Measurements from ENCODE around the gene CYP1B1.

Gene CYP1B1

DNA sequence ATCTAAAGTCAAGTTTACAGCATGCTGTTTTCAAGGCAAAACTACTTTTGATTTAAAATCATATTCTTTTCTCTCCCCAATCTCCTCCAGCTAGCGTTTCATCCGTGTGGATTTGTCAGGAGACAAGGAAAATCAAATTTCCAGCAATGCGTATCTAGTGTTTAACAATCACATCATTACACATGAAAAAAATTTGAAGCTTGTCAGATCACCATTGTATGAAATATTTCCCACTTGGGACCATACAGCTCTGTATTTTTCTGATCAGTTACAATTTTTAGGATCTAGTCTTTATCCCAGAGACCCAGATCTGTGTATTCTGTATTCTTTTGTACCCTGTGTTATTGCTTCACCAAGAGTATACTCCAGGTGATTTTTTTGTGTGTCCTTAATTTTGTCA is 28.6 kb upstream of the CYP1B1 start:
- POLR2A ChIA-PET, result interaction anchor here (1.5 kb wide), 1 partner anchor 28 kb away, joined by 3 read pairs; no protein-coding TSS in a partner anchor
- CTCF ChIA-PET, result interaction anchor here (3.1 to 3.5 kb wide), 2 partner anchors 10 to 28 kb away, joined by 11 to 20 read pairs; partner anchors contain the start of gene CYP1B1
- TF ChIP-seq, protein P1, sequence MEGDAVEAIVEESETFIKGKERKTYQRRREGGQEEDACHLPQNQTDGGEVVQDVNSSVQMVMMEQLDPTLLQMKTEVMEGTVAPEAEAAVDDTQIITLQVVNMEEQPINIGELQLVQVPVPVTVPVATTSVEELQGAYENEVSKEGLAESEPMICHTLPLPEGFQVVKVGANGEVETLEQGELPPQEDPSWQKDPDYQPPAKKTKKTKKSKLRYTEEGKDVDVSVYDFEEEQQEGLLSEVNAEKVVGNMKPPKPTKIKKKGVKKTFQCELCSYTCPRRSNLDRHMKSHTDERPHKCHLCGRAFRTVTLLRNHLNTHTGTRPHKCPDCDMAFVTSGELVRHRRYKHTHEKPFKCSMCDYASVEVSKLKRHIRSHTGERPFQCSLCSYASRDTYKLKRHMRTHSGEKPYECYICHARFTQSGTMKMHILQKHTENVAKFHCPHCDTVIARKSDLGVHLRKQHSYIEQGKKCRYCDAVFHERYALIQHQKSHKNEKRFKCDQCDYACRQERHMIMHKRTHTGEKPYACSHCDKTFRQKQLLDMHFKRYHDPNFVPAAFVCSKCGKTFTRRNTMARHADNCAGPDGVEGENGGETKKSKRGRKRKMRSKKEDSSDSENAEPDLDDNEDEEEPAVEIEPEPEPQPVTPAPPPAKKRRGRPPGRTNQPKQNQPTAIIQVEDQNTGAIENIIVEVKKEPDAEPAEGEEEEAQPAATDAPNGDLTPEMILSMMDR (IDR thresholded peaks at IDR 0.05; ENCODE audit: control extremely low read depth, extremely low read depth, low read depth, missing control alignments), result no peak
- no peak for DNase-seq (ENCODE audit: extremely low spot score)

DNA sequence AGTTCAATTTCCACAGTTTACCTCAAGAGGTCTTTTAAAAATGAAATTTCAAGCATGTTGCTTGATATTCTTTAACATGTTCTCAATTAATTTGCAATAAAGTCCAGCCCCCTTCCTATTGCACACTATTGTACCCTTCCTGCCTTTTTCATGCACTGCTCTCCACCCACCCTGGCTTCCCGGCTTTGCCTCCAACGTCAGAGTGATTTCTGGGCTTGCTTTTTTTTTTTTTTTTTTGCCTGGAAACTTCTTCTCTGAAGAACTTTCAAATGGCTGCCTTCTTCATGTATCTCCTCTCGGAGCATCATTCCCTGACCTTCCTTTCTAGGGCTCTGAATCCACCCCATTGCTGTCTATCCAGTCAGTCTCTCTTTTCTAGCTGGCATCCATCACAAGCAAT is 24.4 kb upstream of the CYP1B1 start:
- TF ChIP-seq, protein P1 (IDR thresholded peaks at IDR 0.05; ENCODE audit: control extremely low read depth, extremely low read depth, low read depth, missing control alignments), result no peak
- CTCF ChIA-PET, result no interaction called here

DNA sequence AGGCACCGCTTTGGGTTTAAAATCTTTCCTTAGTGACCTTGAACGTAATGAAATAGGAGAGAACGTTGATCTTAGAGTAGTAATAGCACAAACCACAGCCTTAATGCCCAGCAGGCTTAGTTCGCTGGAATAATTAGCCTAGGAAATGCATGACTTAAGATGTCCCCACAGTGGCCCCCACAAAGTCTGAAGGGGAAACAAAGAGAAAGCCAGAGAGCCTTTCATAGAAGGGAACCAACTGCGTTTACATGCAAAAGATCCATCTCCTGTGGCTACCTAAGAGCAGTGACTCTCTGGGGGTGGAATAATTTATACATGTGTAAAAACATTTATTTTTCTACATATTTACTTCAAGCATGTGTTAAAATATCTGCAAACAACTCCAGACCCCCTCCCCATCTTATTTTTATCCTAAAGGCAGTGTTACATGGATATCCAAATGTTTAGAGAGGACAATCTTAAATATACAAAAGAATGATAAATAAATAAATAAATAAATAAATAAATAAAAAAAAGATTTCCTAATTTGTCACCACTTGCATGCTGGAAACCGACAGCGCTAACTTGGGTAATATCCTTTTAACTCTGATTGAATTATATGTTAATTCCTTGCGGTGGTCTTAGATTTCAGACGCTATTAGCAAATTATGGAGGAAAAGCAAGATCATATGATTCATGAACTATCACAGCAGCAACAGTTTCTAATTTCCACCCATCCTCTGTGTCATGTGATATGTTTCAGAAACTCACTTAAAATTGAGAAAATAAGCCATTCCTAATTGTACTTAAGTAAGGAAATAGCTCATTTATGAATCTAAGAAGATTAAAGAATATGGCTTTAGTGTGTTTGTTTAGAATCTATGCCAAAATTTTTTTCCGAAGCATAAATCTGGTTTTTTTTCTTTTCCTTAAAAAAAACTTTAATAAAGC is 23.4 kb upstream of the CYP1B1 start:
- TF ChIP-seq, protein P1 (IDR thresholded peaks at IDR 0.05; ENCODE audit: control extremely low read depth, extremely low read depth, low read depth, missing control alignments), result no peak
- DNase-seq (ENCODE audit: extremely low spot score), result no peak
- POLR2A ChIA-PET, result no interaction called here
- CTCF ChIA-PET, result interaction anchor here (1.1 kb wide), 1 partner anchor 17 kb away, joined by 5 read pairs; no protein-coding TSS in a partner anchor

More for the DNA sequence above, 24.4 kb upstream of the CYP1B1 start:
- no peak for DNase-seq (ENCODE audit: extremely low spot score)
- POLR2A ChIA-PET, result no interaction called here

DNA sequence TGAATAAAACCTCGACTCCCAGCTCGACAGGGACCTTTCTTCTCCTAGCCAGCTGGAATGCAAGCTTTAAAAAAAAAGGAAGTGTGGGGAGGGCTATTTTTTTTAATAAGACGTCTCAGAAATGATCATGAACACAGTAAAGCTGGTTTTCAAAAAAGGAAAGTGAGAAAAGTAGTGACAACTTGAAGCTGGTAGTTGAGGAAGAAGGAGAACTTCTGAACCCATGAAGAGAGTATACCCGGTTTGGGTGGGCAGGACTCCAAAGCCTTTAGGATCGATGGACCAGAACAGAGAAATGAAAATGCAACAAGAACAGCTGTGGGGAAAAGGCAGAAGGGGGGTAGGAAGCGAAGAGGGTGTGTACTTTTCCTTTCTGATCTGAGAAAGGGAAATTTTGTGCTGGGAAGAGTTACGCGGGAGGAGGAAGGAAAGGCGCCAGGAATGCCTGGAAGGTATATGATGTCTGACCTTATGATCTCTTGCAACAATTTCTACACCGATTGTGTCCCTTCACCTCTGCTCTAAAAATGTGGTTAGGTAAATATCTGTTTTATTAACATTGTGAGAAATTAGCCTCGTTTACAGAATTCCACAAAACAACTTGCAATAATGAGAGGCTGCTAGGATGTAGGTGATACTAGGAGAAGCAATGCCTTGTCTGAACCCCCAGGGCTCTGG is 22.6 kb upstream of the CYP1B1 start:
- TF ChIP-seq, protein P1 (IDR thresholded peaks at IDR 0.05; ENCODE audit: control extremely low read depth, extremely low read depth, low read depth, missing control alignments), result no peak
- CTCF ChIA-PET, result interaction anchor here (0.9 to 1.2 kb wide), 5 partner anchors 8 to 22 kb away, joined by 3 to 5 read pairs (median 4); partner anchors contain the start of gene CYP1B1
- POLR2A ChIA-PET, result interaction anchor here (1.1 kb wide), 1 partner anchor 22 kb away, joined by 3 read pairs; no protein-coding TSS in a partner anchor
- DNase-seq (ENCODE audit: extremely low spot score), result no peak

DNA sequence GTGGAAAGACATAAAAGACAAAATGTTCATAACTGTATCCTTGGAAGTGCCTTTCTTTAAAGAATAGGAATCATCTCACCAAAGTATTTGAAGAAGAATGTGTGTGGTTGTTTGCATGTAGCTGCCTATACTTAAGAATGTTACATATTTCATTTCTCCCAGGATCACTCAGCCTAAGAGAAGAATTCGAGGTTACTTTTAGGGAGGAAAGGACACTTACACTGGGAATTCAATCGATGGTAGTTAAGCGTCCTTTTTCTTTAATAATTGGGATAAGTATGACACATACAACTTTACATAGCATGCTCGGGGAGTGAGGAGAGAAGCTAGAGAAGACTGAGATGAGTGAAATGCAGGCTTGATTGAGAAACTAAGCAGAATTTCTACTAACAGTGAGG is 22.0 kb upstream of the CYP1B1 start:
- ChIA-PET POLR2A (interaction anchor here (1.1 kb wide), 1 partner anchor 21 kb away, joined by 3 read pairs; no protein-coding TSS in a partner anchor), CTCF (interaction anchor here (0.9 to 1.2 kb wide), 5 partner anchors 9 to 22 kb away, joined by 3 to 5 read pairs (median 4); partner anchors contain the start of gene CYP1B1)
- TF ChIP-seq, protein P1 (IDR thresholded peaks at IDR 0.05; ENCODE audit: control extremely low read depth, extremely low read depth, low read depth, missing control alignments), result no peak
- DNase-seq (ENCODE audit: extremely low spot score), result no peak
